Endothelial cell of umbilical vein (primary cell): ENCODE data around the gene PPP1R3A. TPM values are rescaled to one million over a fixed set of nuclear protein-coding genes. Genes with fewer than 3 reads are reported as not detected.

Experiments used
- BruUV-seq: library from RNA; stranded (reverse); fragments of 400-500 nt; replicated peaks from 2 replicates; lab custom pipeline; 2021; lab: Mats Ljungman, UMichigan
- CTCF ChIA-PET: fragments of 300-600, 350-600 bp; sonication (Branson Sonifier 250); formaldehyde crosslinking; loops from one replicate; lab custom pipeline; 2021; ENCODE audit warnings: antibody characterized with exemption, inconsistent platforms; lab: Charles Lee
- POLR2A ChIA-PET: fragments of 300-600, 350-600 bp; sonication (Branson Sonifier 250); formaldehyde crosslinking; loops from one replicate; lab custom pipeline; 2021; ENCODE audit warnings: antibody characterized with exemption, inconsistent platforms; lab: Charles Lee
- DNase-seq: peaks from one replicate; pipeline ENCODE4 v3.0.0-alpha.2; 2011; ENCODE audit warnings: low read depth, low spot score
- FAIRE-seq: peaks from 2 replicates; lab custom pipeline; 2011; peaks lifted over from hg19 to GRCh38; lab: Jason Lieb, UNC
- H2AFZ ChIP-seq: 2 replicates; pipeline ENCODE4 v1.6.0; 2012; ENCODE audit warnings: low read depth, low read length, control low read depth, inconsistent platforms
- H3K27ac ChIP-seq: 2 replicates; pipeline ENCODE4 v1.5.1; 2011; ENCODE audit warnings: low read depth, mild to moderate bottlenecking, control low read depth, low read length, moderate library complexity; ENCODE audit not compliant: insufficient read depth
- H3K27me3 ChIP-seq, 2 experiments: 2 replicates each; pipeline versions ENCODE4 v1.6.0 to v1.6.1; 2011; ENCODE audit warnings: low read length in 2 of 2, mixed read lengths in 1 of 2; ENCODE audit not compliant: control insufficient read depth in 2 of 2, insufficient read depth in 2 of 2
- H3K36me3 ChIP-seq, 2 experiments: 2 replicates in 1 of 2; 3 replicates in 1 of 2; pipeline ENCODE4 v1.5.1; 2011; ENCODE audit warnings: low read length in 2 of 2, mild to moderate bottlenecking in 1 of 2, moderate library complexity in 1 of 2; ENCODE audit not compliant: control insufficient read depth in 2 of 2, insufficient read depth in 2 of 2; ENCODE audit errors: extremely low read depth in 1 of 2
- H3K4me1 ChIP-seq: 3 replicates; pipeline ENCODE4 v1.5.1; 2011; ENCODE audit warnings: mild to moderate bottlenecking, low read length; ENCODE audit not compliant: control insufficient read depth, insufficient read depth; ENCODE audit errors: extremely low read depth
- H3K4me2 ChIP-seq: 2 replicates; pipeline ENCODE4 v1.6.1; 2011; ENCODE audit warnings: low read length, control low read depth, mixed read lengths; ENCODE audit not compliant: insufficient read depth
- H3K4me3 ChIP-seq, 3 experiments: fragments of 200-600 bp in 1 of 3; sonication (generic), shearing (Covaris generic) in 1 of 3; replicated peaks in 1 of 3; 2 replicates each; pipeline ENCODE4 v1.5.1; 2011 to 2016; ENCODE audit warnings: control low read depth in 3 of 3, low read length in 3 of 3, mild to moderate bottlenecking in 2 of 3, inconsistent platforms in 1 of 3, low read depth in 1 of 3, moderate library complexity in 1 of 3; ENCODE audit not compliant: insufficient read depth in 1 of 3
- H3K79me2 ChIP-seq: 2 replicates; pipeline ENCODE4 v1.6.0; 2012; ENCODE audit warnings: low read length, inconsistent platforms; ENCODE audit not compliant: control insufficient read depth, insufficient read depth
- H3K9ac ChIP-seq: replicated peaks from 2 replicates; pipeline ENCODE3; 2011; ENCODE audit warnings: low read length, control low read depth; ENCODE audit not compliant: insufficient read depth; ENCODE audit errors: extremely low read depth
- H3K9me1 ChIP-seq: replicated peaks from 3 replicates; pipeline ENCODE4 v1.6.0; 2011; ENCODE audit warnings: mild to moderate bottlenecking, low read length; ENCODE audit not compliant: control insufficient read depth, insufficient read depth; ENCODE audit errors: extremely low read depth
- H3K9me3 ChIP-seq: replicated peaks from 2 replicates; pipeline ENCODE4 v1.5.1; 2012; ENCODE audit warnings: low read length, inconsistent platforms; ENCODE audit not compliant: control insufficient read depth, insufficient read depth
- H4K20me1 ChIP-seq: replicated peaks from 2 replicates; pipeline ENCODE3; 2011; ENCODE audit warnings: mild to moderate bottlenecking, low read length; ENCODE audit not compliant: control insufficient read depth, insufficient read depth; ENCODE audit errors: extremely low read depth
- CTCF ChIP-seq, 2 donors: IDR thresholded peaks; 1 replicate in 1 of 2; 2 replicates in 1 of 2; pipeline ENCODE4 v1.5.1; 2011; ENCODE audit warnings: low read length in 2 of 2, mild to moderate bottlenecking in 2 of 2, moderate library complexity in 2 of 2, control low read depth in 1 of 2, inconsistent platforms in 1 of 2, low read depth in 1 of 2; ENCODE audit not compliant: insufficient read depth in 1 of 2; ENCODE audit errors: extremely low read depth in 1 of 2
- EZH2 ChIP-seq: IDR thresholded peaks from 2 replicates; pipeline ENCODE4 v1.6.1; 2012; ENCODE audit warnings: borderline replicate concordance, low read depth, mild to moderate bottlenecking, moderate library complexity, low read length, inconsistent platforms; ENCODE audit not compliant: severe bottlenecking
- FOS ChIP-seq: IDR thresholded peaks from 2 replicates; pipeline ENCODE4 v1.6.1; 2011; ENCODE audit warnings: mild to moderate bottlenecking, low read length, moderate library complexity, borderline replicate concordance; ENCODE audit not compliant: insufficient read depth
- GATA2 ChIP-seq: IDR thresholded peaks from 2 replicates; pipeline ENCODE4 v1.7.0; 2011; ENCODE audit warnings: low read depth, mild to moderate bottlenecking, moderate library complexity, mixed read lengths, low read length; ENCODE audit not compliant: insufficient read length, insufficient read depth
- JUN ChIP-seq: IDR thresholded peaks from 2 replicates; pipeline ENCODE4 v1.6.1; 2011; ENCODE audit warnings: borderline replicate concordance, low read depth; ENCODE audit not compliant: insufficient read length, insufficient read depth
- MAX ChIP-seq: IDR thresholded peaks from 2 replicates; pipeline ENCODE4 v1.6.1; 2011; ENCODE audit not compliant: insufficient read depth, insufficient read length
- MYC ChIP-seq: IDR thresholded peaks from one replicate; pipeline ENCODE4 v1.6.1; 2011; ENCODE audit warnings: mild to moderate bottlenecking, low read depth, low read length
- POLR2A ChIP-seq: IDR thresholded peaks from 2 replicates; pipeline ENCODE4 v1.6.1; 2012; ENCODE audit warnings: low read depth, mild to moderate bottlenecking, control low read depth, low read length
- POLR2AphosphoS5 ChIP-seq: IDR thresholded peaks from 2 replicates; pipeline ENCODE4 v1.6.1; 2012; ENCODE audit warnings: low read depth, mild to moderate bottlenecking, control low read depth, low read length, moderate library complexity; ENCODE audit not compliant: insufficient read depth
- dilution Hi-C: fragments of 300-500 bp; cut with MboI; formaldehyde crosslinking; loops from one replicate; pipeline ENCODE4 v1.15.0; 2019; ENCODE audit warnings: low sequenced_read_pairs; ENCODE audit not compliant: extremely low pct_ligation_motif_present
- intact Hi-C: fragments of 100-400 bp; cut with micrococcal nuclease; formaldehyde crosslinking; loops from one replicate; pipeline ENCODE4 v1.10.0; 2022
- polyA plus RNA-seq, 4 experiments: library from polyadenylated mRNA; depleted of rRNA in 3 of 4; stranded (reverse) in 3 of 4; unstranded in 1 of 4; fragments of >200 nt; gene quantifications; 2 replicates each; pipeline versions ENCODE4 v1.2.1 to v1.2.3, GENCODE V29; 2011 to 2012; ENCODE audit warnings: missing spikeins in 1 of 4
- total RNA-seq: library from RNA; stranded (reverse); gene quantifications from 2 replicates; pipeline ENCODE4 v1.2.3, GENCODE V29; 2021

Gene PPP1R3A
- total and polyA plus RNA-seq, 2 donors (not counting 3 experiments of a cell fraction or from before 2014, with no cell fraction given), result not detected

GRCh38 chr7:113917840-113918239, 969 bp downstream of the PPP1R3A start:
- TF ChIP-seq FOS (no peak), POLR2A (no peak), MAX (no peak), JUN (no peak), CTCF (IDR thresholded peaks at IDR 0.05; ENCODE audit: extremely low read depth in 1 of 2, insufficient read depth in 1 of 2, low read depth in 1 of 2, low read length in 2 of 2) (no peak), GATA2 (no peak), EZH2 (no peak), MYC (no peak), POLR2AphosphoS5 (no peak)
- POLR2A ChIA-PET, result no interaction called here

More at GRCh38 chr7:113917840-113918239, 969 bp downstream of the PPP1R3A start:
- FAIRE-seq, result no peak
- H3K4me1 ChIP-seq, result no peaks in the 10 kb centered on the region
- CTCF ChIA-PET, result interaction anchor here (1.2 kb wide), 1 partner anchor 144 kb away, joined by 3 read pairs; no protein-coding TSS in a partner anchor
- no TSS peak for BruUV-seq
- H3K9me3 ChIP-seq, result no peaks in the 10 kb centered on the region
- H3K27ac ChIP-seq, result no peak overlapping the region
- H3K36me3 ChIP-seq, result no peaks in the 10 kb centered on the region
- H3K4me3 ChIP-seq, result no peak overlapping the region
- no peak overlapping the region for H3K9ac ChIP-seq
- no peaks in the 10 kb centered on the region for H3K79me2 ChIP-seq
- H3K9me1 ChIP-seq, result no peaks in the 10 kb centered on the region
- no peak overlapping the region for H2AFZ ChIP-seq
- intact Hi-C loops, result no loop called here
- H3K27me3 ChIP-seq, result no peaks in the 10 kb centered on the region
- DNase-seq, result no peak
- dilution Hi-C loops, result no loop called here
- no peak overlapping the region for H3K4me2 ChIP-seq
- no peaks in the 10 kb centered on the region for H4K20me1 ChIP-seq
